Activated B cell treated with CpG ODN at 0.5 μM for 24 hours (primary cell): ENCODE data around the gene RAB35. TPM values are rescaled to one million over a fixed set of nuclear protein-coding genes. Genes with fewer than 3 reads are reported as not detected.

Source experiments
- ATAC-seq: fragments of 200-7000 bp; cut with Tn5 transposase; one replicate; pipeline ENCODE4 v1.10.0; 2021; ENCODE audit warnings: low read depth, mild to moderate bottlenecking, moderate library complexity
- CTCF ChIA-PET: fragments of 350-600 bp; sonication (Branson Sonifier 250); formaldehyde crosslinking; loops from one replicate; lab custom pipeline; 2021; ENCODE audit warnings: antibody characterized with exemption; lab: Charles Lee
- POLR2A ChIA-PET: fragments of 350-600 bp; sonication (Branson Sonifier 250); formaldehyde crosslinking; loops from one replicate; lab custom pipeline; 2021; ENCODE audit warnings: antibody characterized with exemption; lab: Charles Lee
- DNase-seq: peaks from one replicate; pipeline ENCODE4 v3.0.0; 2022
- H3K27ac Mint-ChIP-seq: one replicate; pipeline ENCODE4 v1.8.0; 2020; ENCODE audit warnings: mixed read lengths
- H3K27me3 Mint-ChIP-seq: one replicate; pipeline ENCODE4 v1.8.0; 2021; ENCODE audit warnings: mixed read lengths
- H3K36me3 Mint-ChIP-seq: one replicate; pipeline ENCODE4 v1.8.0; 2021; ENCODE audit warnings: low read depth, mixed read lengths
- H3K4me1 Mint-ChIP-seq: one replicate; pipeline ENCODE4 v1.8.0; 2021; ENCODE audit warnings: mixed read lengths
- H3K4me3 Mint-ChIP-seq: one replicate; pipeline ENCODE4 v1.8.0; 2020; ENCODE audit warnings: mild to moderate bottlenecking, mixed read lengths
- H3K9me3 Mint-ChIP-seq: one replicate; pipeline ENCODE4 v1.8.0; 2020; ENCODE audit warnings: mixed read lengths
- intact Hi-C: fragments of 100-400 bp; cut with micrococcal nuclease; formaldehyde crosslinking; loops from one replicate; pipeline ENCODE4 v1.15.1; 2024
- total RNA-seq: library from RNA; stranded (reverse); gene quantifications from 2 replicates; pipeline ENCODE4 v1.2.3, GENCODE V29; 2022
- TF ChIP-seq, protein P1 (sequence below): fragments of 200-600 bp; IDR thresholded peaks from one replicate; pipeline ENCODE4 v1.8.0; 2022; ENCODE audit warnings: antibody characterized with exemption, mild to moderate bottlenecking

The RAB35 gene
- total RNA-seq, 1 donor from 2014 or later = 45.6 TPM

DNA sequence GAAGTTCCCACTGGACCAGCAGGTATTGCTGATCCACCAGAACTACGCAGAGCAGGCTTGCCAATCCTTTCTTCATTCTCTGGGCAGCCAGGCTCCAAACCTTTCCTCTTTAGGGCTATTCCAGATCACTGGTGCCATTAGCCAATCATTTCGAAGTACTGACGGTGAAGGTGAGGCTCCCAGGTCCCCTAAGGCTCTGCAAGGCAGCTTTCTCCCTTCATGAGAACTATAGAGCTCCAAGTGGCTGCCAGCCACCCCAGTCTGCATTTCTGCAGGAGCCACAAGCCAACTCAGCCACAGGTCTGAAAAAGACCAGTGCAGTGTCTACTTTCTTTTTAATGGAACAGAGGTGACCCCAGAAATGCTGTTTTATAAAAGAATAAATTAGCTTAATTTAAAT is 48.7 kb downstream of the RAB35 start:
- no peaks in the 10 kb centered on the region for H3K9me3 Mint-ChIP-seq
- ChIA-PET POLR2A (no interaction called here), CTCF (no interaction called here)
- H3K36me3 Mint-ChIP-seq = peaks cover 21% of the 10 kb centered on the region
- intact Hi-C loops = no loop called here
- TF ChIP-seq, protein P1, sequence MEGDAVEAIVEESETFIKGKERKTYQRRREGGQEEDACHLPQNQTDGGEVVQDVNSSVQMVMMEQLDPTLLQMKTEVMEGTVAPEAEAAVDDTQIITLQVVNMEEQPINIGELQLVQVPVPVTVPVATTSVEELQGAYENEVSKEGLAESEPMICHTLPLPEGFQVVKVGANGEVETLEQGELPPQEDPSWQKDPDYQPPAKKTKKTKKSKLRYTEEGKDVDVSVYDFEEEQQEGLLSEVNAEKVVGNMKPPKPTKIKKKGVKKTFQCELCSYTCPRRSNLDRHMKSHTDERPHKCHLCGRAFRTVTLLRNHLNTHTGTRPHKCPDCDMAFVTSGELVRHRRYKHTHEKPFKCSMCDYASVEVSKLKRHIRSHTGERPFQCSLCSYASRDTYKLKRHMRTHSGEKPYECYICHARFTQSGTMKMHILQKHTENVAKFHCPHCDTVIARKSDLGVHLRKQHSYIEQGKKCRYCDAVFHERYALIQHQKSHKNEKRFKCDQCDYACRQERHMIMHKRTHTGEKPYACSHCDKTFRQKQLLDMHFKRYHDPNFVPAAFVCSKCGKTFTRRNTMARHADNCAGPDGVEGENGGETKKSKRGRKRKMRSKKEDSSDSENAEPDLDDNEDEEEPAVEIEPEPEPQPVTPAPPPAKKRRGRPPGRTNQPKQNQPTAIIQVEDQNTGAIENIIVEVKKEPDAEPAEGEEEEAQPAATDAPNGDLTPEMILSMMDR = no peak
- H3K4me3 Mint-ChIP-seq = no peak overlapping the region
- no peaks in the 10 kb centered on the region for H3K27me3 Mint-ChIP-seq
- H3K27ac Mint-ChIP-seq = no peak overlapping the region
- no peak for DNase-seq
- H3K4me1 Mint-ChIP-seq = no peaks in the 10 kb centered on the region
- ATAC-seq = no peak

DNA sequence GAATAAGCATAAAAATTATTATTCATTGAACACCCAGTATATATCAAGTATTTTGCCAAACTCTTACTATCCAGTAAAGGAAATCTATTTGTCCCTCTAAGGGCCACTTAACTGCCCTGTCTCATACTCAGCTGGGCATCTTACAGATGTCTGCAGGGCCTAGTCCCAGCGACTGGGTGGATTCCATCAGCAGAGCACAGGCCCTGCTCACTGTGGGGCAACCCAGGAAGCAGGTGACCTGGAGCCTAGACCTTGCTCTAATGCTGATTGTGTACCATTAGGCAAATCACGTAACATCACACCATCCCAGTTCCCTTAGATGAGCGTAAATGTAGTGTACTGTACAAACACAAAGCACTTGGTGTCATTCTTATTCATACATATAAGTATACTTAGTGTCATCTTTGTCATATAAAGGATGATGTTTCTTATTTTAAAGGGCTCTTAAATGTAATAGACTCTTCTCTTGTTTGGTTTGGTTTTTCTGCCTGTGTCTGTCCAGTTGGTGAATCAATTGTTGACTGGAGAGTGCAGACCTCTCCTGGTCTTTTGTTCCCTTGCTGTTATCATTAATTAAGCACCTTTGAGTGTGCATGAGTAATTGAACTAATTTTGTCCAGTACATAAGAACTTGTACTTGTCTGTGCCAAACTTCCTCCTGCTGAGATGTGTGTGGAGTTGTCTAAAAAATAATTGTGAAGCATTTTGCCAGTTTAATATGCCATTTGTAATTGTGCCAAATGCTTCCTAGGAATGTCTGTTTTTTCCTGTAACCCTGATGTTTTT is 49.3 kb downstream of the RAB35 start:
- DNase-seq (no peak), ATAC-seq (no peak)
- H3K27ac Mint-ChIP-seq = no peak overlapping the region
- H3K4me1 Mint-ChIP-seq = no peaks in the 10 kb centered on the region
- peaks cover 18% of the 10 kb centered on the region for H3K36me3 Mint-ChIP-seq
- intact Hi-C loops = no loop called here
- ChIA-PET POLR2A (no interaction called here), CTCF (no interaction called here)
- no peak overlapping the region for H3K4me3 Mint-ChIP-seq
- H3K9me3 Mint-ChIP-seq = no peaks in the 10 kb centered on the region
- TF ChIP-seq, protein P1 = no peak
- H3K27me3 Mint-ChIP-seq = no peaks in the 10 kb centered on the region

DNA sequence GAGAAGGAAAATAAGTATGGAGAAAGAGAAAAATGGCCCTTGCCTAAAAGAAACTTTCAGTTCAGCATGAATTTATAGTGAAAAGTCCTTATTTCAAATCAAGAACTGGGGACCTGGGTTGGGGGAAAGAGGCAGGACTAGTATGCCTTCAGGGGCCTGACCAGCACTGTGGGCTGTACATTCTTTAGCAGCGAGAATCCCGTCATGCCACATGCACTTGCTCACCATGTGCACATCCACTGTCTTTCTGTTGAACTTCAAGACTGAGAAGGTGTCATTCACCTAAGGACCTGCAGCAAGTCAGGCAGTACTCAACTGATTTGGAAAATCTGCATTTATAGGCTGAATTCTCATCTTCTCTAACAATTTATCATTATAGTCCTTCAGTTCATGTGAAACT is 50.2 kb downstream of the RAB35 start:
- Mint-ChIP-seq H3K4me3 (no peak overlapping the region), H3K9me3 (no peaks in the 10 kb centered on the region), H3K27me3 (no peaks in the 10 kb centered on the region), H3K4me1 (no peaks in the 10 kb centered on the region), H3K27ac (no peak overlapping the region), H3K36me3 (peaks cover 13% of the 10 kb centered on the region)
- DNase-seq = no peak
- intact Hi-C loops = no loop called here
- TF ChIP-seq, protein P1 = no peak
- POLR2A ChIA-PET = no interaction called here
- CTCF ChIA-PET = interaction anchor here (0.6 kb wide), 1 partner anchor 19 kb away, joined by 3 read pairs; no protein-coding TSS in a partner anchor
- ATAC-seq = no peak

DNA sequence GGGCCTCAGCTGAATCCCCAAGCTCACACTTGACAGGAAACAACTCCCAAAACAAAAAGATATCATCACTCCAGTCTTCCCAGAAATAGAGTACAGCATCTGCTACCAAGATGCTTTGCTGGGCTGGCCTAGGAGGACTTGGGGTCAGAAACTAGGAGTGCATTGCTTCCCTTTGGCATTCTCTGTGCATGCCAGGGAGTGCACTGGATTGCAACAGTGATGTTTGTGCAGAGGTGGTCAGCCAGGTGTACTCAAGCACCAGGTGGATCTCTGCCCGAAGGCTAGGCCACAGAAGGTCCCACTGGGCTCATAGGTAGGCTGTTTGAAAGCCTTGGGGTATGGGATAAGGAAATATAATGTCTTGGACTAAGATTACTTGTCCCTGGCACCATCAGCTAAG is 51.1 kb downstream of the RAB35 start:
- intact Hi-C loops = no loop called here
- Mint-ChIP-seq H3K36me3 (peaks cover 12% of the 10 kb centered on the region), H3K4me3 (no peak overlapping the region), H3K4me1 (no peaks in the 10 kb centered on the region), H3K27me3 (no peaks in the 10 kb centered on the region), H3K9me3 (no peaks in the 10 kb centered on the region), H3K27ac (no peak overlapping the region)
- TF ChIP-seq, protein P1 = no peak
- ChIA-PET CTCF (interaction anchor here (0.6 kb wide), 1 partner anchor 20 kb away, joined by 3 read pairs; no protein-coding TSS in a partner anchor), POLR2A (no interaction called here)
- DNase-seq (no peak), ATAC-seq (no peak)

DNA sequence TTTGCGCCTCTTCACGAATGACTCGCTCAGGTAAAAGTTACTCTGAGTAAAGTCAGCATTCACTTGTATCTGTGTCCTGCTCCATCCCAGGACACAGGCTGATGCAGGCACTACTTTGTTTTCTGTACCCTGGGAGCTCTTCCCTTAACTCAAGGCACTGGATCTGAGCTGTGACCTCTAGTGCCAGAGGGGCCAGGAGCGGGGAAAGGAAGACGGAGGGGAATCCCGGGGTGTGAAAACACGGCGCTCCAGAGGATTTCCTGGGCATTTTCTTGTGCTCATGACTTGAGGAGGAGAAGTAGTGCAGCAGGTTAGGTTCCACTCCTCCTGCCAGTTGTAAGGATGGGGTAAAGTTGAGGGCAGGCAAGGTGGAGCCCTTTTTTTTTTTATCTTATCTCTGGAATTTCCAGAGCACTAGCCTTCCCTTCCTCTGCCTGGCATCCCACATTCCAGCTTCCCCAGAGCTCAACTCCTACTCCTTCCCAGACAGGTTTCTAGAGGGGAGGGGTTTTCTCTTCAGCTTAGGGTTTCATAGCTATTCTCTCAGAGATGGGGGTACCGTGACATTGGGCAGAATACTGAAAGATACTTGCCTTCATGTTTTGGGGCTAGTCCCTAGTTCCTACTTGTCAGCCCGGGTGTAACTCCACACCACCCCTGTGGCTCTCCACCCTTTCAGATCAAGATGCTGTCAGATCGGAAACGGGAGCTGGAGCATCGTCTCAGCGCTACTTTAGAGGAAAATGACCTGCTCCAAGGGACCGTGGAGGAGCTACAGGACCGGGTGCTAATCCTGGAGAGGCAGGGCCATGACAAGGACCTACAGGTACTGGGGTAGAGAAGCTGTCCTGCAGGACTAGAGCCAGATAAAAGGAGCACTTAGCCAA is 52.3 kb downstream of the RAB35 start:
- Mint-ChIP-seq H3K9me3 (no peaks in the 10 kb centered on the region), H3K4me3 (no peak overlapping the region), H3K36me3 (peaks cover 12% of the 10 kb centered on the region), H3K27ac (no peak overlapping the region), H3K27me3 (no peaks in the 10 kb centered on the region), H3K4me1 (no peaks in the 10 kb centered on the region)
- no peak for DNase-seq
- intact Hi-C loops = no loop called here
- TF ChIP-seq, protein P1 = no peak
- POLR2A ChIA-PET = interaction anchor here (0.5 kb wide), 1 partner anchor 86 kb away, joined by 5 read pairs; no protein-coding TSS in a partner anchor
- CTCF ChIA-PET = no interaction called here
- no peak for ATAC-seq
